ENCODE results near the gene MLH1. TPM values are rescaled to one million over a fixed set of nuclear protein-coding genes. Genes with fewer than 3 reads are reported as not detected.

Gene MLH1
- total and polyA plus RNA-seq, 2 of the 8 experiments (the other 6 are each of a cell fraction or from before 2014, with no cell fraction given), result 36.4 to 47.3 TPM

GRCh38 chr3:36989568-36989967 lies 3.8 kb upstream of the MLH1 start:
- Histone ChIP-seq H2BK12ac (ENCODE audit: low read depth, low read length) (no peak overlapping the region), H3K36me3 (ENCODE audit: control insufficient read depth in 2 of 4, insufficient read depth in 4 of 4, low read length in 3 of 4) (peaks cover 0 to 47% (median 18%) of the 10 kb centered on the region in 4 experiments; a peak in 5 of 8 replicates)
- CTCF ChIA-PET (ENCODE audit: partially characterized antibody), result interaction anchor here (0.6 to 2.5 kb wide), 7 partner anchors 12 to 85 kb away, joined by 3 to 9 read pairs (median 3); no protein-coding TSS in a partner anchor

More at GRCh38 chr3:36989568-36989967, 3.8 kb upstream of the MLH1 start:
- Histone ChIP-seq H3K56ac (replicated peaks; ENCODE audit: insufficient read length, low read depth, low read length) (no peak overlapping the region), H3K27ac (ENCODE audit: low read depth, low read length) (no peak overlapping the region), H2BK5ac (ENCODE audit: low read depth, low read length) (no peak overlapping the region), H3K4ac (replicated peaks; ENCODE audit: insufficient read length, low read depth, low read length) (no peak overlapping the region), H3K4me1 (replicated peaks in 1 of 4; ENCODE audit: control insufficient read depth in 3 of 4, insufficient read depth in 4 of 4, low read length in 3 of 4) (peaks cover 0 to 2% (median 0%) of the 10 kb centered on the region in 4 experiments; a peak in 3 of 7 replicates), H3K27me3 (replicated peaks in 1 of 4; ENCODE audit: control insufficient read depth in 3 of 4, extremely low read depth in 1 of 4, insufficient read depth in 3 of 4, low read length in 3 of 4) (no peaks in the 10 kb centered on the region), H3K9ac (replicated peaks in 1 of 4; ENCODE audit: extremely low read depth in 1 of 4, low read depth in 3 of 4, low read length in 3 of 4) (no peak overlapping the region), H4K20me1 (replicated peaks in 1 of 2; ENCODE audit: control insufficient read depth in 1 of 2, insufficient read depth in 2 of 2, low read length in 2 of 2) (peaks cover 2 to 10% of the 10 kb centered on the region in 2 experiments), H3K18ac (ENCODE audit: extremely low read depth, low read length) (no peak overlapping the region), H4K5ac (ENCODE audit: insufficient read length, low read depth, low read length) (no peak overlapping the region), H4K91ac (replicated peaks; ENCODE audit: insufficient read length, low read length) (no peak overlapping the region), H2AK5ac (ENCODE audit: low read depth, low read length) (no peak overlapping the region), H2BK120ac (replicated peaks; ENCODE audit: low read depth, low read length) (no peak overlapping the region), H3K9me3 (ENCODE audit: insufficient read depth in 2 of 2, low read depth in 1 of 2, low read length in 1 of 2) (no peaks in the 10 kb centered on the region), H3K23ac (ENCODE audit: insufficient read length) (no peak overlapping the region), H4K8ac (ENCODE audit: extremely low read depth, insufficient read depth, low read length) (no peak overlapping the region), H3K4me2 (ENCODE audit: insufficient read depth in 1 of 2, low read depth in 2 of 2, low read length in 2 of 2) (peak overlapping the region in 1 of 2 experiments; percentile 16; a peak in 1 of 4 replicates), H3K79me1 (ENCODE audit: low read depth, low read length) (no peaks in the 10 kb centered on the region; the same call in 1 of the 2 replicates), H2BK20ac (ENCODE audit: low read length) (no peak overlapping the region), H3K4me3 (ENCODE audit: extremely low read depth in 1 of 4, insufficient read depth in 2 of 4, low read depth in 3 of 4, low read length in 4 of 4) (peak overlapping the region in 1 of 4 experiments; percentile 89; a peak in 2 of 8 replicates), H2BK15ac (ENCODE audit: low read length) (no peak overlapping the region), H2AFZ (ENCODE audit: low read length) (no peak overlapping the region), H3K23me2 (ENCODE audit: low read depth, low read length) (peaks cover 4% of the 10 kb centered on the region; the same call in 1 of the 2 replicates), H3K79me2 (ENCODE audit: control insufficient read depth in 1 of 2, insufficient read depth in 2 of 2, low read length in 2 of 2) (peaks cover 10 to 48% of the 10 kb centered on the region in 2 experiments; a peak in 3 of 4 replicates), H3K14ac (ENCODE audit: insufficient read length) (no peak overlapping the region)
- POLR2A ChIA-PET (ENCODE audit: partially characterized antibody), result interaction anchor here (0.5 to 1.6 kb wide), 3 partner anchors 16 to 1247 kb away, joined by 3 to 5 read pairs (median 4); no protein-coding TSS in a partner anchor
- FAIRE-seq (no peak), DNase-seq (ENCODE audit: low read depth in 1 of 2, low spot score in 2 of 2) (no peak)
- no peak for TF ChIP-seq SIX5 (IDR thresholded peaks at IDR 0.05; ENCODE audit: low read depth, low read length)

All from H1 (cell line).